ENCODE results near the gene BCAM. TPM values are rescaled to one million over a fixed set of nuclear protein-coding genes. Genes with fewer than 3 reads are reported as not detected.
"Not testable (repeated sequence)": the region's sequence is repeated elsewhere in the genome, so short reads cannot be mapped to it uniquely, and the experiment has no call there.

BCAM gene
- polyA plus RNA-seq, 1 donor from 2014 or later, result not detected

GRCh38 chr19:44819246-44819832 is 10.4 kb downstream of the BCAM start:
- Mint-ChIP-seq H3K27ac (no peak overlapping the region), H3K27me3 (peaks cover 4% of the 10 kb centered on the region), H3K9me3 (no peaks in the 10 kb centered on the region), H3K4me3 (no peak overlapping the region), H3K36me3 (peaks cover 2% of the 10 kb centered on the region), H3K4me1 (no peaks in the 10 kb centered on the region)

GRCh38 chr19:44820648-44821609 is 12.0 kb downstream of the BCAM start:
- H3K4me3 Mint-ChIP-seq, result no peak overlapping the region
- peaks cover 2% of the 10 kb centered on the region for H3K36me3 Mint-ChIP-seq
- H3K27ac Mint-ChIP-seq, result no peak overlapping the region
- peaks cover 7% of the 10 kb centered on the region for H3K27me3 Mint-ChIP-seq
- H3K4me1 Mint-ChIP-seq, result no peaks in the 10 kb centered on the region
- no peaks in the 10 kb centered on the region for H3K9me3 Mint-ChIP-seq

- no peak overlapping the region for H3K27ac Mint-ChIP-seq
- H3K4me1 Mint-ChIP-seq, result no peaks in the 10 kb centered on the region
- peaks cover under 1% of the 10 kb centered on the region for H3K36me3 Mint-ChIP-seq
- peaks cover 6% of the 10 kb centered on the region for H3K27me3 Mint-ChIP-seq
- no peak overlapping the region for H3K4me3 Mint-ChIP-seq
- H3K9me3 Mint-ChIP-seq, result no peaks in the 10 kb centered on the region
These were observed 13.3 kb downstream of the BCAM start for GRCh38 chr19:44822177-44822576.

DNA sequence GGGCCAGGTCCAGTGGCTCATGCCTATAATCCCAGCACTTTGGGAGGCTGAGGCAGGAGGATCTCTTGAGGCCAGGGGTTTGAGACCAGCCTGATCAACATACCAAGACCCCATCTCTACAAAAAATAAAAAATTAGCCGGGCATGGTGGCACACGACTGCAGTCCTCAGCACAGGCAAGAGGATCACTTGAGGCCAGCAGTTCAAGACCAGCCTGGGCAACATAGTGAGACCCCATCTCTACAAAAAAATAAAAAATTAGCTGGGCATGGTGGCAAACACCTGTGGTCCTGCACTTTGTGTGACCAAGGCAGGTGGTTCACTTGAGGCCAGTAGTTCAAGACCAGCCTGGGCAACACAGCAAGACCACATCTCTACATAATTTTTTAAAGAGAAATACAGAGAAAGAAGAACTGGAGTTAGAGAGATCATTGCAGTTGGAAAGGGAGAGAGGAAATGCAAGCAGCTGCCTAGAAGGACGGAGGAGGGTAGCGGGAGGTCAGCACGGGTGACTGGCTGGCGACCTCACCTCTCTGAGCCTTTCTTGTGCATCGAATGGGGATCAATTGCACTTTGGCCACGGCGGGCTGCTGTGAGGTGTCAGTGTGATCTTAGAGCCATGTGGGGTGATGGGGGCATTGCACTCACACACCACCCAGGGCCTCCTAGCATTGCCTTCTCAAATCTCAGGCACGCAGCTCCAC is 13.9 kb downstream of the BCAM start:
- H3K9me3 Mint-ChIP-seq, result no peaks in the 10 kb centered on the region
- no peak overlapping the region for H3K27ac Mint-ChIP-seq

DNA sequence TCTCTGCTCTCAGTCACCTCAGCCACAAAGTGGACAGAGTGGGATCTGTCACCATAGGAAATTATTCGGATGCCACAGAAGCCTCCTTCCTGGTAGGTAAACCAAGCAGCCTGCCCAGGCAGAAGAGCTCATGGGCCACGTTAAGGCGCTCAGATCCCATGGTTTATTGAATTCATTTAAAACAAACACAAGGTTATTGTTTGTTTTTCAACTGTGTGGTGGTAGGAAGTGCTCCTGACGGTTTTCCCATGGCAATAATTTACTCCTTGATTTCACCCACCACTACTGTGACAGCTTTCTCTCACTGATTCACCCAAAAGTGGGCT is 14.4 kb downstream of the BCAM start:
- Mint-ChIP-seq H3K4me1 (no peaks in the 10 kb centered on the region), H3K9me3 (no peaks in the 10 kb centered on the region), H3K27ac (no peak overlapping the region), H3K4me3 (no peak overlapping the region), H3K27me3 (peaks cover 5% of the 10 kb centered on the region), H3K36me3 (no peaks in the 10 kb centered on the region)

More for the DNA sequence above, 13.9 kb downstream of the BCAM start:
- Mint-ChIP-seq H3K4me3 (no peak overlapping the region), H3K36me3 (no peaks in the 10 kb centered on the region), H3K4me1 (no peaks in the 10 kb centered on the region), H3K27me3 (peaks cover 5% of the 10 kb centered on the region)

DNA sequence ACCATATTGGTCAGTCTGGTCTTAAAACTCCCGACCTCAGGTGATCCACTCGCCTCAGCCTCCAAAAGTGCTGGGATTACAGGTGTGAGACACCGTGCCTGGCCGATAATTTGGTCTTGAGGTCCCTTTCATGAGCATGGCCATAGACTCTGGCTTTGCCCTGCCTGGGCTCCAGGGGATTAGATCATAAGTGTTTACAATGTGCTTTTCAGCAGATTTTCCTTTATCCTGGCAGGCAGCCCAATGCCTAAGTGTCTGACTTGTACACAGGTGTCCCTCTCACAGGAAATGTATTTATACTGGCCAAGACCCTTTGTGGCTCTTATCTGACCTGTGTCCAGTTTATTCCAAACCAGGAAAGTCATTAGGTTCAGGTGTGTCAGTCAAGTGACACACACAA is 15.9 kb downstream of the BCAM start:
- H3K36me3 Mint-ChIP-seq, result no peaks in the 10 kb centered on the region
- no peak overlapping the region for H3K27ac Mint-ChIP-seq
- H3K27me3 Mint-ChIP-seq, result peaks cover 5% of the 10 kb centered on the region
- no peaks in the 10 kb centered on the region for H3K9me3 Mint-ChIP-seq
- H3K4me3 Mint-ChIP-seq, result no peak overlapping the region
- no peaks in the 10 kb centered on the region for H3K4me1 Mint-ChIP-seq

- not testable (repeated sequence) for H3K36me3 Mint-ChIP-seq, H3K27me3 Mint-ChIP-seq, H3K9me3 Mint-ChIP-seq, H3K4me1 Mint-ChIP-seq, H3K4me3 Mint-ChIP-seq, H3K27ac Mint-ChIP-seq
These were observed 24.0 kb downstream of the BCAM start for GRCh38 chr19:44832875-44833274.

- not testable (repeated sequence) for H3K27me3 Mint-ChIP-seq, H3K4me3 Mint-ChIP-seq, H3K4me1 Mint-ChIP-seq, H3K9me3 Mint-ChIP-seq, H3K36me3 Mint-ChIP-seq, H3K27ac Mint-ChIP-seq
These were observed 25.5 kb downstream of the BCAM start for GRCh38 chr19:44834399-44834798.

GRCh38 chr19:44839276-44839675 is 30.4 kb downstream of the BCAM start:
- H3K4me3 Mint-ChIP-seq, result no peak overlapping the region
- no peaks in the 10 kb centered on the region for H3K4me1 Mint-ChIP-seq
- no peaks in the 10 kb centered on the region for H3K9me3 Mint-ChIP-seq
- H3K36me3 Mint-ChIP-seq, result no peaks in the 10 kb centered on the region
- peaks cover 6% of the 10 kb centered on the region for H3K27me3 Mint-ChIP-seq
- no peak overlapping the region for H3K27ac Mint-ChIP-seq

- Mint-ChIP-seq H3K36me3 (no peaks in the 10 kb centered on the region), H3K4me3 (no peak overlapping the region), H3K4me1 (peaks cover 7 to 10% (median 8%) of the 10 kb centered on the region in 3 donors), H3K27me3 (peaks cover 8% of the 10 kb centered on the region), H3K27ac (no peak overlapping the region), H3K9me3 (no peaks in the 10 kb centered on the region)
These were observed 31.9 kb downstream of the BCAM start for GRCh38 chr19:44840811-44841210.

DNA sequence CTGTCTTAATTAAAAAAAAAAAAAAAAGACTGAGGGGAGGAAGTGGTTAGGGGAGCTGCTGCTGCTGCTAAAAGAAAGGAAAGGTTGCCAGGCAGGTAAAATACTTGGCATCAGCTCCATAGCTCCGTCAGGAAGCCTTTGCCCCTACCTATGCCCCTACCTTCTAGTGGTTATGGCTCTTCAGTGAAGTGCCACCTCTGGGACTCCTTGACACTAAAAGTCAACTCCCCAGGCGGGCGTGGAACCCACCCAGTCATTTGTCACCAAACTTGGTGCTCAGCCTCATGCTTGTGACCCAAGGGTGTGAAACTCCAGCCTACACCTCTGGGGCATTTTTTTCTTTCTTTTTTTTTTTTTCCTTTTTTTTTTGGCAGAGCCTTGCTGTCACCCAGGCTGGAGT is 32.3 kb downstream of the BCAM start:
- Mint-ChIP-seq H3K4me1 (peaks cover 7 to 10% (median 8%) of the 10 kb centered on the region in 3 donors), H3K9me3 (no peaks in the 10 kb centered on the region), H3K4me3 (no peak overlapping the region), H3K27ac (no peak overlapping the region), H3K36me3 (no peaks in the 10 kb centered on the region), H3K27me3 (peaks cover 10% of the 10 kb centered on the region)

- peaks cover 0 to 2% (median 0%) of the 10 kb centered on the region in 3 donors for H3K9me3 Mint-ChIP-seq
- H3K4me1 Mint-ChIP-seq, result peaks cover 10 to 17% (median 14%) of the 10 kb centered on the region in 3 donors
- peak overlapping the region; percentile 51 to 91 (median 76) for H3K4me3 Mint-ChIP-seq
- H3K27ac Mint-ChIP-seq, result peak overlapping the region in 1 of 3 donors; percentile 8
- H3K27me3 Mint-ChIP-seq, result peaks cover 35% of the 10 kb centered on the region
- H3K36me3 Mint-ChIP-seq, result no peaks in the 10 kb centered on the region
These were observed 36.3 kb downstream of the BCAM start for GRCh38 chr19:44845286-44845611.

DNA sequence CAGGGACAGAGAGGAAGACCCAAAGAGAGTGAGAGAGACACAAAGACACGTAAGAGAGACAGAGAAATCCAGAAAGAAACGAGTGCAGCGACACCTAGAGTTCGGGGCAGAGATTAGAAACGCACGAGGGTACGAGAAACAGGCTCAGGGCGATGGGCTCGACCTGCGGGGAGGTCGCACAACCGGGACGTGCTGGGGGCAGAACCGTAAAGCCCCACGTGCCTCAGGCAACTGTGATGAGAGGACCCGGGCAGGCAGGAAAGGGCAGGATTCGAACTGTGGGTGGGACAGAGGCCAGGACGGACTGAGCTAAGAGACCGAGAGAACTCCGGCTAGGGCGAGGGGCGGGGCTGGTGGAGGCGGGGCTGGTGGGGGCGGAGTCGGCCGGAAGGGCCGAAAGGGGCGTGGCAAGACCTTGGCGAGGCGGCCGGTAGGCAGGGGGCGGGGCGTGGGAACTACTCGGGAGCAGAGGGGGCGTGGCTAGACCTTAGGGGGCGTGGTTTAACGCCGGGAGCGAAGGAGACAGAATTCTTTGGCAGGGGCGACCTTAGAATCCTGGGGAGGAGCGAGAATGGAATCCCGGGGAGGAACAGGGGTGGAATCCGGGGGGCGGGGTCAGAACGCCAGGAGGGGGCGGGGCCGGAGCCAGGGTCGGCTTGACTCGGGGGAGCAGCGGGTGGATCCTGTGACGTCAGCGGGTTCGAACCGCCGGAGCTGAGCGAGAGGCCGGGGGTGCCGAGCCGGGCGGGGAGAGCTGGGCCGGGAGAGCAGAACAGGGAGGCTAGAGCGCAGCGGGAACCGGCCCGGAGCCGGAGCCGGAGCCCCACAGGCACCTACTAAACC is 36.9 kb downstream of the BCAM start, which contains the start of gene NECTIN2:
Gene NECTIN2, plus strand, starts transcription at position 686 of the 843 bp plus-strand sequence. CDS start 229 bp downstream, outside the sequence.
- Mint-ChIP-seq H3K4me1 (peaks cover 10 to 17% (median 14%) of the 10 kb centered on the region in 3 donors), H3K4me3 (peak within 1 kb of the TSS; percentile 63 to 92 (median 86)), H3K27me3 (peaks cover 35% of the 10 kb centered on the region), H3K36me3 (no peaks in the 10 kb centered on the region), H3K9me3 (peaks cover 0 to 2% (median 0%) of the 10 kb centered on the region in 3 donors), H3K27ac (peak within 1 kb of the TSS in 2 of 3 donors; percentile 3 to 8)

GRCh38 chr19:44846455-44847143 is 37.7 kb downstream of the BCAM start:
- Mint-ChIP-seq H3K9me3 (peaks cover 0 to 2% (median 0%) of the 10 kb centered on the region in 3 donors), H3K27ac (no peak overlapping the region)

More at GRCh38 chr19:44846455-44847143, 37.7 kb downstream of the BCAM start:
- Mint-ChIP-seq H3K4me3 (peak overlapping the region; percentile 12 to 92 (median 76)), H3K27me3 (peaks cover 35% of the 10 kb centered on the region), H3K4me1 (peaks cover 10 to 17% (median 14%) of the 10 kb centered on the region in 3 donors), H3K36me3 (no peaks in the 10 kb centered on the region)

Measured in IgD-negative memory B cell (primary cell).